ENCODE data around the gene ALDH7A1. TPM values are rescaled to one million over a fixed set of nuclear protein-coding genes. Genes with fewer than 3 reads are reported as not detected.
"Not testable (repeated sequence)": the region's sequence is repeated elsewhere in the genome, so short reads cannot be mapped to it uniquely, and the experiment has no call there.

Gene ALDH7A1
- polyA plus RNA-seq, 10 donors: 46.9 to 74.4 (median 61.1) TPM

DNA sequence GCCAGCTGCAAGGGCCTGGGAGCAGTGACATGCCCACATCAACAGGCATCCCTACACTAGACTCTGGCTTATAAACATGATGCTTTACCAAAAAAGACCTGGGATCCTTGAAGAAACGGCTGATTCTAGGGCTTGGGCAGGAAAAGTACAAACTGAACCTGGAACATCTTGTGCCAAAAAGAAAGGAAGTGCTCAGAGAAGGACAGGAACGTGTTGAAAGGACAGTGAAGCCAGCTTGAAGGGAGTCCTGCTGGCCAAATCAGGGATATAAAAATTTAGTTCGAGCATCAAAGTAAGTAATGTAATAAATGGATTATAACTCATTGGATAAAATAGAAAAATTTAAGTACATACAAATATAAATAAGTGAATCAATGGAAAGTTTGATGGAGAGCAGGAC is 58.1 kb downstream of the ALDH7A1 start:
- DNase-seq: no peak

DNA sequence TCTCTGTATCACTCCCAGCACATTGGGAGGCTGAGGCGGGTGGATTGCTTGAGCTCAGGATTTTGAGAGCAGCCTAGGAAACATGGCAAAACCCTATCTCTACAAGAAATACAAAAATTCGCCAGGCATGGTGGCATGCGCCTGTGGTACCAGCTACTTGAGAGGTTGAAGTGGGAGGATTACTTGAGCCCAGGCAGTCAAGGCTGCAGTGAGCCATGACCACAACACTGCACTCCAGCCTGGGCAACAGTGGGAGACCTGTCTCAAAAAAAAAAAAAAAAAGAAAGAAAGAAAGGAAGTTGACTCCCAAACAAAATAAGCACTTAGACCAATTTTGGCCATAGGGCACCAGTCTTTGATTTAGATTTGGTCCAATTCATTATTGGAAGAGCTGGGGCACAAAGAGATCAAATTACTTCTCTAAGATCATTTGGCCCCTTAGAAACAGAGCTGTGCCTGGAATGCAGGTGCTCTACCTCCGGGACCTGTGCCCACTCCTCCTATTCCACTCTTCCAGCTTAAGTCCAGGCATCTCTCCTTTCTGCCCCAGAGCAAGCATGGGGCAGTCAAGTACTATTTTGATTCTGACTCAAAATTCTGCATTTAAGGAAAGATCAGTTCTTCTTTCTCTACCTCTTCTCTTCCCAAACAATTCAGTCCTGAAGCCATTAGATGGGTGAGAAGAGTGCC is 59.0 kb downstream of the ALDH7A1 start:
- no peak for DNase-seq

- DNase-seq: no peak
These were observed 60.5 kb downstream of the ALDH7A1 start for GRCh38 chr5:126534553-126534952.

- peak; percentile 25 to 70 (median 32) for DNase-seq
These were observed 63.4 kb downstream of the ALDH7A1 start for GRCh38 chr5:126531543-126532120.

DNA sequence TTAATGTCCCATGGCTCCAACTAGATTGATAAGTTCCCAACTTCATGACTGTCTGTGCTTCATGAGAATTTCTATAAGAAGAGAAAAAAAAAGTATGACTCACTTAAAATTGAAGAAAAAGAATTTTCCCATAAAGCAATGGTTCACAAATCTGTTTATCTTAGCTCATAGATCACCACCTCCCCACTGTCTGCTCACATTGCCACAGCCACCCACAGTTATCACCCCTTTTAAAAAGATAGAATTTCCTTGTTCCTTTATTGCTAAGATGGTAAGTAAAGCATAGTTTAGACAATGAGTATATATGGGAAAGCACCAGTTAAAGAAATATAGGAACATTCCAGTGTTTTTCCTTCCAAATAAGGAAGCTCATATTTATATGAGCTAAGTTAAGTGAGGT is 67.1 kb downstream of the ALDH7A1 start:
- DNase-seq: no peak

DNA sequence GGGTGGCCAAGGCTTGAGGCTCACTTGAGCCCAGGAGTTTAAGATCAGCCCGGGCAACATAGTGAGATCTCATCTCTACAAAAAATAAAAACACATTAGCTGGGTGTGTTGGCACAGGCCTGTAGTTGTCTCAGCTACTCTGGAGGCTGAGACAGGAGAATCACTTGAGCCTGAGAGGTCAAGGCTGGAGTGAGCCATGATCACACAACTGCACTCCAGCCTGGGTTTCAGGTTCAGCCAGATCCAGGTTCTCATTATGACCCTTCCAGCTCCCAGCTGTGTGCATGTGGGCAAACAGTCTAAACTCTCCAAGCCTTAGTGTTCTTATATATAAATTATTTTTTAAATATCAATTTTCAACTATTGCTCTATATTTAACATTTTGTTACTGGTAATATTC is 67.9 kb downstream of the ALDH7A1 start:
- no peak for DNase-seq

GRCh38 chr5:126526493-126526892 is 68.5 kb downstream of the ALDH7A1 start:
- DNase-seq: no peak

DNA sequence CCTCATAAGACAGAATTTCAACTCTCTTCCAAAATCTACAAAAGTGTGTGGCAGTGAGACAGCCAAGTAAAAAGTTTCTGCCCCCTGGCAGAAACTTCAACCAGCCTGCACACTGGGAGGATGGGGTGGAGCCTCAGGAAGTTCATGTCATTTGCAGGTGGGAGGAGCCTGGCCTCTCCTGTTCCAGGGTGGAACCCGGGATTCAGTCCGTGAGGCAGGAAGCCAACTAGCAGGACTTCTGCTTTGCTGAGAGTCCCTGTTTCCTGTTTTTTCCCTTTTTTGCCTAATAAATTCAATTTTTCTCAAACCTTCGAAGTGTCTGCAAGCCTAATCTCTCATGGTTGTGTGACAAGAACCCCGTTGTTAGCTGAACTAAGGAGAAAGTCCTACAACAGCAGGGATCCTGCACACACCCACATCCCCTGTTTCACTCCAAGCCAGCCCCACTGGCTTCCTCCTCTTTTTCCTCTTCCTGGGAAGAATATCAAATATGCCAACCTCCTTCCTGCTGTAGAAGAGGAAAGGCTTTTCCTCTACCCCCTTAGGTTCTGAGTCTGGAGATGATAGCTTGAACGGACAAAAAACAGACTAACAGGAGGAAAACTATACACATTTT is 69.3 kb downstream of the ALDH7A1 start:
- peak in 1 of 3 donors; percentile 54 for DNase-seq

GRCh38 chr5:126523818-126524510 is 71.1 kb downstream of the ALDH7A1 start:
- no peak for DNase-seq

DNA sequence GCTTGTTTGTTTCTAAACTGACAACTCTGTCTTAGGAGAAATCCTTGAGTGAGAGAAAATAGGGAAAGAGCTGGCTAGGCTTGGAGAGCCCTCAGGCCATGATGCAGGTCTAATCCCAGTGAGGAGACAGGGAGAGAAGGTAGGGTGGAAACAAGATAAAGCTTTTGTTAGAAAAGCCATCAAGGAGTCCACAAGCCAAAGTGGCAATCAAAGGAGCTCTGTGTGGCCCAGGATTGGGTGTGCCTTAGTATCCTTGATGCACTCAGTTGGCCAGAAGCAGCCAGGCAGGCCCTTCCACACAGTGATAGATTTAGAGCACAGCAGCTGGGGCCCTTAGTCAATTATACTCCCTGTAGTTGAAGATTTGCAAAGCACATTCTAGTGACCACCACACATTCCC is 73.9 kb downstream of the ALDH7A1 start:
- DNase-seq: no peak

- DNase-seq: no peak
These were observed 74.4 kb downstream of the ALDH7A1 start for GRCh38 chr5:126520593-126520953.

GRCh38 chr5:126519637-126520592 is 75.1 kb downstream of the ALDH7A1 start:
- peak in 2 of 3 donors; percentile 22 to 48 for DNase-seq

DNA sequence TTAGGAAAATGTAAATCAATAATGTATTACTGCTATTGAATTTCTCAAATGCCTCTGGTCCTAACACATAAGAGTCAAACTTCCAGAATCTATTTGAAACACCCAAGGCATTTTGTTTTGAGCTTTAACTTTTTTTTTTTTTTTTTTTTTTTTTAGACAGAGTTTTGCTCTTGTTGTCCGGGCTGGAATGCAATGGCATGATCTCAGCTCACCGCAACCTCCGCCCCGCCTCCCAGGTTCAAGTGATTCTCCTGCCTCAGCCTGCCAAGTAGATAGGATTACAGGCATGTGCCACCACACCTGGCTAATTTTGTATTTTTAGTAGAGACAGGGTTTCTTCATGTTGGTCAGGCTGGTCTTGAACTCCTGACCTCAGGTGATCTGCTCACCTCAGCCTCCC is 75.8 kb downstream of the ALDH7A1 start:
- DNase-seq: not testable (repeated sequence)

GRCh38 chr5:126516852-126517251 is 78.2 kb downstream of the ALDH7A1 start:
- no peak for DNase-seq

DNA sequence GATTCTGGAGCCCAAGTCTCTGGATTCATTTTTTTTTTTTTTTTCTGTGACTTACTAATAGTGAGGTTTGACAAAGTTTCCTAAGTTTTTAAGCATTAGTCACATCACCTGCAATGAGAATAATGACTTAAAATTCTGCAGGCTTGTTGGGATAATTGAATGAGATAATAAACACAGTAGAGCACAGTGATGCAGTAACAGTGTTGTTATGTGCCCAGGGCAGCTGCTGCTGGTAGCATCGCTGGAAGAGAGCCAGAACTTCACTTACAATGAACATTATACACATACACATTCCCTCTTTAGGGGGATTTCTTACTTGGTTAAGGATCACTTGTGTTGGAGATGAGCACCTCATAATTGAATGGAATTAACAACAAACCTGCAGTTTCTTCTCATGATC is 78.9 kb downstream of the ALDH7A1 start:
- DNase-seq: peak in 2 of 3 donors; percentile 26 to 44

DNA sequence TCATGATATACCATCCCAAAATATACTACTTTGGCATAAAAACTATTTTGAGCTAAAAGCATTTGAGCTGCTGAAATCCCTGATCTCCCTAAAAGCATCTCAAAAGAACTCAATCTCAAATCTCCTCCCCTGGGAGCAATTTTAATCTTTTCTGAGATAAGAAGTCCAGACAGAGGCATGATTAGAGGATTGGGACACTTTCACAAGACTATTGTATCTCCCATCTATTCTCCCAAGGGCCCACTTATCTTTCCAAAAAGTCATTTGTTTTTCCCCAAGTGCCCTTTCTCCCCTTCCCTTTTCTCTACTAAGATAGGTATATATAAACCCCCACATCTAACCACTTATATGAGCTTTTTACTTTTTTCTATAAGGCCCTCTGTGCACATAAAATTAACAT is 79.7 kb downstream of the ALDH7A1 start:
- DNase-seq: no peak

GRCh38 chr5:126514558-126515141 is 80.4 kb downstream of the ALDH7A1 start:
- DNase-seq: no peak

GRCh38 chr5:126514131-126514557 is 80.9 kb downstream of the ALDH7A1 start:
- no peak for DNase-seq

GRCh38 chr5:126513703-126514102 is 81.3 kb downstream of the ALDH7A1 start:
- no peak for DNase-seq

DNA sequence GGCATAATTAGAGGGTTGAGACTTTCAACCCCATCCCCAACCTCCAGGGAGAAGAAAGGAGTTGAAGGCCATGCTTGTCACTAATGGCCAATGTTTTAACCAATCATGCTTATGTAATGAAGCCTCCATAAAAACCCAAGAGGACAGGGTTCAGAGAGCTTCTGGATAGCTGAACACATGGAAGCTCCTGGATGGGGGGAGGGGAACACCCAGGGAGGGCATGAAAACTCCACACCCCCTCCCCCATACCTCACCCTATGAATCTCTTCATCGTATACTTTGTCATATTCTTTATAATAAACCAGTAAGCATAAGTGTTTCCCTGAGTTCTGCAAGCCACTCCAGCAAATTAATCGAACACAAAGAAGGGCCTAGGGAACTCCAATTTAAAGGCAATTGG is 81.7 kb downstream of the ALDH7A1 start:
- DNase-seq: no peak

- no peak for DNase-seq
These were observed 82.6 kb downstream of the ALDH7A1 start for GRCh38 chr5:126512451-126512850.

Data from muscle of back (tissue), 11 donors.